ENCODE data around the gene PODXL2. TPM values are rescaled to one million over a fixed set of nuclear protein-coding genes. Genes with fewer than 3 reads are reported as not detected.
A peak's percentile ranks its signal among the peaks of the same experiment; 100 is the strongest.

PODXL2 gene
- total and polyA plus RNA-seq, 2 donors (not counting 1 experiment from before 2014, with no cell fraction given) = 3.1 to 4.0 TPM

DNA sequence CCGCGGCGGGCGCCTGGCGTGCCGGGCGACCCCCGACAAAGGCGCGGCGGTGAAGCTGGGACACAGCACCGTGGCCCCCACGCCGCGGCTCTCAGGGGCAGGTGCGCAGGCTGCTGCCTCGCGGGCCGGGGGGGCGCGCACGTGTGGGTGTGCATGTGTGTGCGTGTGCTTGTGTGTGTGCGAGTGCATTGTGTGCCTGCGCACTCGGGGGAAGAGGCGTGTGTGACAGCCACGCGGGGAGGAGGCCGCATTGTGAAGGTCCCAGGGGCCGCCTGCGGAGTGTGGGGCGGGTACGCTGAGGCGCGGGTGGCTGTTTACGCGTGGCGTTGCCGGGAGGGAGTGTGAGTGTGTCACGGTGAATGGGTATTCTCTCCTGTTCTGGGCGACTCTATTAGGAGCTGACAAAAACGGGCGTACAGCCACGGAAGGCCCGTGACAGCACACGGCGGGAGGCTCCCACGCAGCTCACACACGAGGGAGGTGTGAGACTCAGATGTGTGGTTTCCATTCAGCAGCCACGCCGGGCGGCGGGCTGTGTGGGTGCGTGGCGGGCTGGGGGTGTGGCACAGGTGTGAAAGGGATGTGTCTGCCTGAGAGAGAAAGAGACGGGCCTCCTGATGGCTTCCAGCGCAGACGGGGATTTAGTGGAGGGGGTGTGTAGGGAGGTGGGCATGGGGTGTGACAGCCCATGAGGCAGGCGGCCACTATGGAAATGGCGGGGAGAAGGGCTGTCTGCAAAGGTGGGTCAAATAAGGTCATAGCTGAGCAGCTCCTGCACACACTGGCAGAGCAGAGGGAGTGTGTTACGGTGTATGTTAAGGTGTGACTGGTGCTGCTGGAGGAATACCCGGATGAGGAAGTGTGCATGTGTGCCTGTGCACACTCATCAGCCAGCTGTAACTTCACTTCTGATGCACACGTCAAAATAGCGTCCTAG, 750 bp downstream of the PODXL2 start:
- Histone ChIP-seq H3K4me3 (ENCODE audit: control extremely low read depth in 1 of 5, extremely low read depth in 1 of 5, insufficient read depth in 1 of 5, low read depth in 2 of 5, low read length in 4 of 5) (peak overlapping the region; percentile 2 to 72 (median 46)), H4K20me1 (ENCODE audit: control insufficient read depth, insufficient read depth, low read length, poor library complexity, severe bottlenecking) (no peaks in the 10 kb centered on the region), H3K9me3 (ENCODE audit: control extremely low read depth in 1 of 3, control insufficient read depth in 2 of 3, insufficient read depth in 1 of 3, low read length in 2 of 3) (peaks cover 0 to 10% (median 0%) of the 10 kb centered on the region in 3 donors), H3K27me3 (replicated peaks in 1 of 4; ENCODE audit: control extremely low read depth in 1 of 4, control insufficient read depth in 3 of 4, insufficient read depth in 4 of 4, low read length in 3 of 4) (peaks cover 0 to 24% (median 13%) of the 10 kb centered on the region in 4 experiments), H3K36me3 (replicated peaks in 1 of 2; ENCODE audit: control extremely low read depth in 1 of 2, control insufficient read depth in 1 of 2, extremely low read depth in 1 of 2, insufficient read depth in 2 of 2, low read length in 1 of 2) (no peaks in the 10 kb centered on the region), H2AFZ (ENCODE audit: insufficient read depth, low read depth, low read length, poor library complexity, severe bottlenecking) (peak overlapping the region; percentile 82), H3K79me2 (ENCODE audit: control insufficient read depth, insufficient read depth, low read length) (no peaks in the 10 kb centered on the region), H3K9ac (ENCODE audit: low read length) (peak overlapping the region; percentile 69), H3K27ac (ENCODE audit: low read length in 2 of 2) (no peak overlapping the region), H3K4me1 (ENCODE audit: control insufficient read depth in 2 of 2, insufficient read depth in 2 of 2, low read length in 2 of 2) (peaks cover 14 to 17% of the 10 kb centered on the region in 2 donors), H3K4me2 (replicated peaks; ENCODE audit: low read depth, low read length, poor library complexity, severe bottlenecking) (peak overlapping the region; percentile 97)
- Mint-ChIP-seq H3K4me1 (peaks cover 27% of the 10 kb centered on the region), H3K27ac (peak overlapping the region; percentile 79), H3K27me3 (peaks cover 24% of the 10 kb centered on the region), H3K9me3 (ENCODE audit: insufficient read depth) (no peaks in the 10 kb centered on the region), H3K4me3 (peak overlapping the region; percentile 92)
- POLR2A ChIA-PET = no interaction called here
- intact Hi-C loops (cut with micrococcal nuclease) = loop anchor here (2.0 kb wide), 2 partner anchors 31 to 43 kb away; partner anchors contain the start of genes ABTB1 and MCM2
- no peak for TF ChIP-seq EZH2 (IDR thresholded peaks at IDR 0.05; ENCODE audit: borderline replicate concordance, insufficient read depth, low read depth, low read length, poor library complexity, severe bottlenecking)
- TF ChIP-seq, protein P1, sequence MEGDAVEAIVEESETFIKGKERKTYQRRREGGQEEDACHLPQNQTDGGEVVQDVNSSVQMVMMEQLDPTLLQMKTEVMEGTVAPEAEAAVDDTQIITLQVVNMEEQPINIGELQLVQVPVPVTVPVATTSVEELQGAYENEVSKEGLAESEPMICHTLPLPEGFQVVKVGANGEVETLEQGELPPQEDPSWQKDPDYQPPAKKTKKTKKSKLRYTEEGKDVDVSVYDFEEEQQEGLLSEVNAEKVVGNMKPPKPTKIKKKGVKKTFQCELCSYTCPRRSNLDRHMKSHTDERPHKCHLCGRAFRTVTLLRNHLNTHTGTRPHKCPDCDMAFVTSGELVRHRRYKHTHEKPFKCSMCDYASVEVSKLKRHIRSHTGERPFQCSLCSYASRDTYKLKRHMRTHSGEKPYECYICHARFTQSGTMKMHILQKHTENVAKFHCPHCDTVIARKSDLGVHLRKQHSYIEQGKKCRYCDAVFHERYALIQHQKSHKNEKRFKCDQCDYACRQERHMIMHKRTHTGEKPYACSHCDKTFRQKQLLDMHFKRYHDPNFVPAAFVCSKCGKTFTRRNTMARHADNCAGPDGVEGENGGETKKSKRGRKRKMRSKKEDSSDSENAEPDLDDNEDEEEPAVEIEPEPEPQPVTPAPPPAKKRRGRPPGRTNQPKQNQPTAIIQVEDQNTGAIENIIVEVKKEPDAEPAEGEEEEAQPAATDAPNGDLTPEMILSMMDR (IDR thresholded peaks at IDR 0.05) = no peak
- ATAC-seq (ENCODE audit: low read depth) = peak; percentile 58
- CTCF ChIA-PET = interaction anchor here (0.8 kb wide), 1 partner anchor 438 kb away, joined by 3 read pairs; no protein-coding TSS in a partner anchor
- WGBS (ENCODE audit: insufficient coverage) = 20% methylated on average over 65 of the region's 65 CpGs
- DNase-seq = peak; percentile 76

Measured in B cell (primary cell).